Midbrain (tissue), 1 donor: Measurements from ENCODE around the gene TSSK6.
A peak's percentile ranks its signal among the peaks of the same experiment; 100 is the strongest.

Experiments used
- DNase-seq: peaks from one replicate; lab custom pipeline; 2025; lab: John Stamatoyannopoulos, UW

TSSK6 gene

GRCh38 chr19:19544954-19545591 is 29.7 kb upstream of the TSSK6 start:
- DNase-seq: no peak

GRCh38 chr19:19544257-19544953 is 29.1 kb upstream of the TSSK6 start:
- DNase-seq: no peak

- DNase-seq: no peak
Observed at GRCh38 chr19:19543640-19544039, 28.3 kb upstream of the TSSK6 start.

GRCh38 chr19:19543101-19543500 is 27.8 kb upstream of the TSSK6 start:
- no peak for DNase-seq

GRCh38 chr19:19542507-19542906 is 27.2 kb upstream of the TSSK6 start:
- DNase-seq: no peak

- DNase-seq: no peak
Observed at GRCh38 chr19:19541616-19542015, 26.3 kb upstream of the TSSK6 start.

- DNase-seq: no peak
Observed at GRCh38 chr19:19540715-19541515, 25.6 kb upstream of the TSSK6 start.

GRCh38 chr19:19540064-19540714 is 24.8 kb upstream of the TSSK6 start:
- DNase-seq: no peak

GRCh38 chr19:19539698-19540063 is 24.3 kb upstream of the TSSK6 start:
- no peak for DNase-seq

GRCh38 chr19:19538785-19539166 is 23.4 kb upstream of the TSSK6 start:
- no peak for DNase-seq

GRCh38 chr19:19538061-19538784 is 22.9 kb upstream of the TSSK6 start, which contains the start of gene CILP2:
Gene CILP2 (plus strand): TSS chr19:19538265. CDS start chr19:19538350, 85 bp downstream.
- DNase-seq: no peak

- DNase-seq: no peak
Observed at GRCh38 chr19:19537075-19538048, 22.0 kb upstream of the TSSK6 start.

- DNase-seq: no peak
Observed at GRCh38 chr19:19535311-19536191, 20.2 kb upstream of the TSSK6 start.

GRCh38 chr19:19534556-19535265 is 19.4 kb upstream of the TSSK6 start:
- DNase-seq: no peak

GRCh38 chr19:19533841-19534240 is 18.5 kb upstream of the TSSK6 start:
- DNase-seq: no peak

GRCh38 chr19:19532806-19533701 is 17.7 kb upstream of the TSSK6 start:
- DNase-seq: no peak

- peak; percentile 80 for DNase-seq
Observed at GRCh38 chr19:19531951-19532805, 16.8 kb upstream of the TSSK6 start.
